Spleen (tissue), 11 donors: ENCODE measurements around the gene NAALADL2. TPM values are rescaled to one million over a fixed set of nuclear protein-coding genes. Genes with fewer than 3 reads are reported as not detected.

Experiments
- DNase-seq: peaks from one replicate; pipeline ENCODE4 v3.0.0-alpha.2; 2020
- H3K27ac ChIP-seq, 8 donors: fragments of 200-600 bp; sonication (generic) in 7 of 8; 1 replicate in 4 of 8; 2 replicates in 4 of 8; pipeline versions ENCODE4 v1.5.0 to v1.8.0; 2016 to 2021; ENCODE audit warnings: inconsistent platforms in 4 of 8, mild to moderate bottlenecking in 4 of 8, moderate library complexity in 1 of 8
- H3K27me3 ChIP-seq, 7 donors: fragments of 200-600 bp; sonication (generic) in 6 of 7; replicated peaks in 1 of 7; 1 replicate in 4 of 7; 2 replicates in 3 of 7; pipeline versions ENCODE4 v1.5.0 to v1.8.0; 2016 to 2021; ENCODE audit warnings: inconsistent platforms in 3 of 7, mild to moderate bottlenecking in 1 of 7
- H3K36me3 ChIP-seq, 6 donors: fragments of 200-600 bp; sonication (generic) in 5 of 6; 1 replicate in 4 of 6; 2 replicates in 2 of 6; pipeline versions ENCODE4 v1.5.0 to v1.8.0; 2016 to 2021; ENCODE audit warnings: inconsistent platforms in 2 of 6
- H3K4me1 ChIP-seq, 6 donors: fragments of 200-600 bp; sonication (generic) in 5 of 6; 1 replicate in 3 of 6; 2 replicates in 3 of 6; pipeline versions ENCODE4 v1.5.0 to v1.8.0; 2016 to 2021; ENCODE audit warnings: inconsistent platforms in 3 of 6
- H3K4me3 ChIP-seq, 8 donors: fragments of 200-600 bp; sonication (generic) in 7 of 8; 1 replicate in 4 of 8; 2 replicates in 4 of 8; pipeline versions ENCODE4 v1.5.0 to v1.8.0; 2016 to 2021; ENCODE audit warnings: inconsistent platforms in 4 of 8, mild to moderate bottlenecking in 4 of 8, moderate library complexity in 2 of 8
- H3K9me3 ChIP-seq, 8 donors: fragments of 200-600 bp; sonication (generic) in 7 of 8; 1 replicate in 4 of 8; 2 replicates in 4 of 8; pipeline versions ENCODE4 v1.5.0 to v1.8.0; 2016 to 2021; ENCODE audit warnings: inconsistent platforms in 4 of 8
- CTCF ChIP-seq, 11 experiments: fragments of 200-600 bp in 7 of 11; fragments of 450-650 bp in 4 of 11; sonication (generic) in 4 of 11; IDR thresholded peaks in 8 of 11; conservative IDR thresholded peaks in 3 of 11; 1 replicate in 7 of 11; 2 replicates in 4 of 11; pipeline versions ENCODE4 v1.4.0 to v1.8.0; 2016 to 2021; ENCODE audit warnings: antibody characterized with exemption in 11 of 11, inconsistent platforms in 4 of 11, mild to moderate bottlenecking in 1 of 11
- POLR2A ChIP-seq, 3 donors: fragments of 450-650 bp; IDR thresholded peaks; one replicate each; pipeline ENCODE4 v1.5.1; 2017; ENCODE audit warnings: antibody characterized with exemption in 3 of 3, mild to moderate bottlenecking in 1 of 3
- POLR2AphosphoS5 ChIP-seq, 3 donors: sonication (generic); formaldehyde crosslinking; IDR thresholded peaks; one replicate each; pipeline ENCODE4 v1.5.1; 2017; ENCODE audit warnings: antibody characterized with exemption in 3 of 3
- WGBS, 5 donors: extraction: QIAGEN DNeasy Blood & Tissue Kit in 3 of 5; methylation state at CpG; one replicate each; pipeline versions ENCODE4 v1.1.5 to v1.1.7; 2013 to 2018; 5-methylcytosine and 5-hydroxymethylcytosine counted together
- intact Hi-C: fragments of 100-400 bp; cut with DNase I; formaldehyde crosslinking; loops from one replicate; pipeline ENCODE4 v1.15.0; 2023; ENCODE audit warnings: low total_unique reads
- polyA plus RNA-seq, 3 donors: library from polyadenylated mRNA; stranded (reverse); fragments of 200-250 nt; gene quantifications; one replicate each; pipeline ENCODE4 v1.2.1, GENCODE V29; 2013
- total RNA-seq, 7 donors: library from RNA; depleted of rRNA in 3 of 7; stranded (reverse); fragments of >200 nt in 3 of 7; fragmentation: NEBNext Ultra II Directional in 4 of 7; extraction: Animal tissue kit (Norgen Biotek cat#: 25700) in 4 of 7; gene quantifications; one replicate each; pipeline versions ENCODE4 v1.1.0 to v1.2.1, GENCODE V29; 2016 to 2021
- donor health status: healthy with polysubstance abuse.
- donor health status: DM: no; HTN: no; CAD: no; lungs with moderate emphysema.
- donor health status: DM: no; HTN: no; CAD: no.
- donor health status: Bipolar disorder and iron deficiency.
- donor health status: healthy.
- donor health status: DM: no; HTN: no; CAD: no.
- donor health status: DM: yes; HTN: yes; CAD: no.

Gene NAALADL2
- total and polyA plus RNA-seq, 10 donors, result 0.09 to 14.4 (median 6.4) TPM

- Histone ChIP-seq H3K36me3 (no peaks in the 10 kb centered on the region), H3K4me1 (no peaks in the 10 kb centered on the region), H3K27me3 (no peaks in the 10 kb centered on the region), H3K9me3 (no peaks in the 10 kb centered on the region), H3K4me3 (no peak overlapping the region), H3K27ac (no peak overlapping the region)
- 67 to 74% (median 74%) methylated on average over 2 of the region's 2 CpGs for WGBS, 5 donors
- no peak for DNase-seq
- TF ChIP-seq POLR2A (IDR thresholded peaks at IDR 0.05) (no peak), POLR2AphosphoS5 (IDR thresholded peaks at IDR 0.05) (no peak), CTCF (IDR thresholded peaks at IDR 0.05 in 8 of 11, conservative IDR thresholded peaks at IDR 0.05 in 3 of 11) (no peak)
- intact Hi-C loops, result no loop called here
Observed at GRCh38 chr3:175479175-175479574, 620.0 kb downstream of the NAALADL2 start.

GRCh38 chr3:175479800-175480199 lies 620.7 kb downstream of the NAALADL2 start:
- intact Hi-C loops, result no loop called here

GRCh38 chr3:175484666-175485065 lies 625.5 kb downstream of the NAALADL2 start:
- TF ChIP-seq POLR2AphosphoS5 (IDR thresholded peaks at IDR 0.05), result no peak
- no peak for TF ChIP-seq POLR2A (IDR thresholded peaks at IDR 0.05)
- TF ChIP-seq CTCF (IDR thresholded peaks at IDR 0.05 in 8 of 11, conservative IDR thresholded peaks at IDR 0.05 in 3 of 11), result no peak
- DNase-seq, result no peak
- H3K27ac ChIP-seq, result no peak overlapping the region
- intact Hi-C loops, result no loop called here
- H3K4me3 ChIP-seq, result no peak overlapping the region
- H3K4me1 ChIP-seq, result no peaks in the 10 kb centered on the region
- WGBS, 5 donors, result 77 to 92% (median 85%) methylated on average over 2 of the region's 2 CpGs
- no peaks in the 10 kb centered on the region for H3K27me3 ChIP-seq
- no peaks in the 10 kb centered on the region for H3K9me3 ChIP-seq
- no peaks in the 10 kb centered on the region for H3K36me3 ChIP-seq

More at GRCh38 chr3:175479800-175480199, 620.7 kb downstream of the NAALADL2 start:
- Histone ChIP-seq H3K4me3 (no peak overlapping the region), H3K27ac (no peak overlapping the region), H3K27me3 (no peaks in the 10 kb centered on the region), H3K9me3 (no peaks in the 10 kb centered on the region), H3K36me3 (no peaks in the 10 kb centered on the region), H3K4me1 (no peaks in the 10 kb centered on the region)
- DNase-seq, result no peak
- TF ChIP-seq POLR2A (IDR thresholded peaks at IDR 0.05), result no peak
- TF ChIP-seq CTCF (IDR thresholded peaks at IDR 0.05 in 8 of 11, conservative IDR thresholded peaks at IDR 0.05 in 3 of 11), result no peak
- no peak for TF ChIP-seq POLR2AphosphoS5 (IDR thresholded peaks at IDR 0.05)

GRCh38 chr3:175485436-175485835 lies 626.3 kb downstream of the NAALADL2 start:
- WGBS, 5 donors, result 88 to 100% (median 95%) methylated on average over 1 of the region's 1 CpG
- no peak overlapping the region for H3K27ac ChIP-seq
- no peaks in the 10 kb centered on the region for H3K4me1 ChIP-seq
- H3K36me3 ChIP-seq, result no peaks in the 10 kb centered on the region
- TF ChIP-seq POLR2A (IDR thresholded peaks at IDR 0.05) (no peak), CTCF (IDR thresholded peaks at IDR 0.05 in 8 of 11, conservative IDR thresholded peaks at IDR 0.05 in 3 of 11) (no peak), POLR2AphosphoS5 (IDR thresholded peaks at IDR 0.05) (no peak)
- no peaks in the 10 kb centered on the region for H3K9me3 ChIP-seq
- no peak overlapping the region for H3K4me3 ChIP-seq
- no peaks in the 10 kb centered on the region for H3K27me3 ChIP-seq
- intact Hi-C loops, result no loop called here
- no peak for DNase-seq
